Measurements from ENCODE around the gene POFUT1. TPM values are rescaled to one million over a fixed set of nuclear protein-coding genes. Genes with fewer than 3 reads are reported as not detected.
A peak's percentile ranks its signal among the peaks of the same experiment; 100 is the strongest.

POFUT1 gene
- total and polyA plus RNA-seq, 11 donors, result 12.0 to 48.5 (median 27.3) TPM

DNA sequence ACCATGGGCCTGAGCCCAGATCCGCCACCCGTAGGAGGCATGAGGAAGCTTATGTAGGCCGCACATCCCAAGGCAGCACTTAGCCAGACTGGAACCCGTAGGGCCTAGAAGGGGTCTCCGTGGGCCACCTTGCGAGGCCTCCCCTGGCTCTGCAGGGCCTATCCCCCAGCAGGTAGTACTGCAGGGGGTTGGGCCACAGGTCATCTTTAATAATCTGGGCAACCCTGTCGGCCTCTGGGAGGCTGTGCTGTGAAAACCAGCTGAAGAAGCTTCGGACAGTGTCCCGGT is 18.6 kb upstream of the POFUT1 start:
- DNase-seq, result no peak
- H3K36me3 ChIP-seq, result peaks cover 0 to 3% (median 0%) of the 10 kb centered on the region in 9 donors
- 87 to 94% (median 93%) methylated on average over 7 to 9 of the region's 9 CpGs for WGBS, 4 donors
- TF ChIP-seq, protein P1, sequence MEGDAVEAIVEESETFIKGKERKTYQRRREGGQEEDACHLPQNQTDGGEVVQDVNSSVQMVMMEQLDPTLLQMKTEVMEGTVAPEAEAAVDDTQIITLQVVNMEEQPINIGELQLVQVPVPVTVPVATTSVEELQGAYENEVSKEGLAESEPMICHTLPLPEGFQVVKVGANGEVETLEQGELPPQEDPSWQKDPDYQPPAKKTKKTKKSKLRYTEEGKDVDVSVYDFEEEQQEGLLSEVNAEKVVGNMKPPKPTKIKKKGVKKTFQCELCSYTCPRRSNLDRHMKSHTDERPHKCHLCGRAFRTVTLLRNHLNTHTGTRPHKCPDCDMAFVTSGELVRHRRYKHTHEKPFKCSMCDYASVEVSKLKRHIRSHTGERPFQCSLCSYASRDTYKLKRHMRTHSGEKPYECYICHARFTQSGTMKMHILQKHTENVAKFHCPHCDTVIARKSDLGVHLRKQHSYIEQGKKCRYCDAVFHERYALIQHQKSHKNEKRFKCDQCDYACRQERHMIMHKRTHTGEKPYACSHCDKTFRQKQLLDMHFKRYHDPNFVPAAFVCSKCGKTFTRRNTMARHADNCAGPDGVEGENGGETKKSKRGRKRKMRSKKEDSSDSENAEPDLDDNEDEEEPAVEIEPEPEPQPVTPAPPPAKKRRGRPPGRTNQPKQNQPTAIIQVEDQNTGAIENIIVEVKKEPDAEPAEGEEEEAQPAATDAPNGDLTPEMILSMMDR (IDR thresholded peaks at IDR 0.05), result no peak
- no peak for TF ChIP-seq POLR2A (IDR thresholded peaks at IDR 0.05)
- intact Hi-C loops (cut with DNase I), result no loop called here
- no peaks in the 10 kb centered on the region for H3K27me3 ChIP-seq
- ATAC-seq, result no peak
- H3K27ac ChIP-seq, result peak overlapping the region in 2 of 12 donors; percentile 79 to 85
- peaks cover 0 to 52% (median 30%) of the 10 kb centered on the region in 12 donors for H3K4me1 ChIP-seq
- H3K4me3 ChIP-seq, result peak overlapping the region in 8 of 12 donors; percentile 63 to 86 (median 72)
- H3K9me3 ChIP-seq, result no peaks in the 10 kb centered on the region

DNA sequence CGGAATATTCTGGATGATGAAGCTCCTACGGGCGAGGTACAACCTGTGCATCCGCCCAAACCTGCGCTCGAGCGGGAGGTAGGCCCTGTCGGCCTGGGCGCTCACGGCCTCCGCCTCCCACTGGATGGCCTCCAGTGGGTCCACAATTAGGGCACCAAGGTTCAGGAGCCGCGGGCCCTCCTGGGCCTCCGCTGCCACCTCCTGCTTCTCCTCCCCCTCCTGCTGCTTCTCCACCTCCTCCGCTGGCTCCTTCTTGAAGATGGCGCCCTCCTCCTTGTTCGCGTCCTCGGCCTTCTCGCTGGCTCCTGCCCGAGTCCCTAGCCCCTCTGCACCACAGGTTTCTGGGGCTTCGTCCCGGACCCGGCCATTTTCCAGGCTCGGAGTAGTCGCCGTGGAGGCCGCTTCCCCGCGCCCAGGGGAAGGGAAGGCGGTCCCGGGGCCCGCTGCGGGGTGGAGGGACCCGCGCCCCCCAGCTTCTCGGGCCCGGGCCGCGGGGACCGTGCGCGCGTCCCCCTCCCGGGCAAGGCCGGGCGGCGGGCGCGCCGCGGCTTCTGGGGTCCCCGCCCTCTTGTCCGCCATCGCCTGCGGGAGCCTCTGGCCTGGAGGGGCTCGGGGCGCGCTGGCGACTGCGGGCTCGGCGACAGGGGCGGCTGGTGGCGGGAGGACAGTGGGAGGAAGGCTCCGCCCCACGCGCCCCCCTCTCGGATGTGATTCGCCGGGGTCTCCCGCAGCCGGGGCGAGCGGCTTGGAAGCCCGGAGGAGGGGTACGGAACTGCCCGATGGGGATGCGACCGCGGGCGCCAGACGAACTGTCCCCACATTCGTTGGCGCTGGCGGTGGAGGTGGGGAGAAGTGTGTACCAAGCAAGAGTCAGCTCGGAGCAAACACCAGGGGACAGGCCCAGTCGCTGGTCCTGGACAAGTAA is 17.7 kb upstream of the POFUT1 start:
- TF ChIP-seq POLR2A (IDR thresholded peaks at IDR 0.05), result no peak
- TF ChIP-seq, protein P1 (IDR thresholded peaks at IDR 0.05), result peak in 1 of 12 donors; percentile 17
- peak overlapping the region; percentile 57 to 85 (median 76) for H3K27ac ChIP-seq
- peak overlapping the region; percentile 61 to 86 (median 70) for H3K4me3 ChIP-seq
- 5 to 12% (median 8%) methylated on average over 45 to 88 of the region's 88 CpGs for WGBS, 4 donors
- no peaks in the 10 kb centered on the region for H3K9me3 ChIP-seq
- peak; percentile 48 to 69 (median 56) for DNase-seq
- H3K27me3 ChIP-seq, result no peaks in the 10 kb centered on the region
- intact Hi-C loops (cut with DNase I), result no loop called here
- H3K4me1 ChIP-seq, result peaks cover 0 to 54% (median 30%) of the 10 kb centered on the region in 12 donors
- ATAC-seq, result peak; percentile 15 to 54 (median 38)
- H3K36me3 ChIP-seq, result peaks cover 0 to 8% (median 2%) of the 10 kb centered on the region in 9 donors

DNA sequence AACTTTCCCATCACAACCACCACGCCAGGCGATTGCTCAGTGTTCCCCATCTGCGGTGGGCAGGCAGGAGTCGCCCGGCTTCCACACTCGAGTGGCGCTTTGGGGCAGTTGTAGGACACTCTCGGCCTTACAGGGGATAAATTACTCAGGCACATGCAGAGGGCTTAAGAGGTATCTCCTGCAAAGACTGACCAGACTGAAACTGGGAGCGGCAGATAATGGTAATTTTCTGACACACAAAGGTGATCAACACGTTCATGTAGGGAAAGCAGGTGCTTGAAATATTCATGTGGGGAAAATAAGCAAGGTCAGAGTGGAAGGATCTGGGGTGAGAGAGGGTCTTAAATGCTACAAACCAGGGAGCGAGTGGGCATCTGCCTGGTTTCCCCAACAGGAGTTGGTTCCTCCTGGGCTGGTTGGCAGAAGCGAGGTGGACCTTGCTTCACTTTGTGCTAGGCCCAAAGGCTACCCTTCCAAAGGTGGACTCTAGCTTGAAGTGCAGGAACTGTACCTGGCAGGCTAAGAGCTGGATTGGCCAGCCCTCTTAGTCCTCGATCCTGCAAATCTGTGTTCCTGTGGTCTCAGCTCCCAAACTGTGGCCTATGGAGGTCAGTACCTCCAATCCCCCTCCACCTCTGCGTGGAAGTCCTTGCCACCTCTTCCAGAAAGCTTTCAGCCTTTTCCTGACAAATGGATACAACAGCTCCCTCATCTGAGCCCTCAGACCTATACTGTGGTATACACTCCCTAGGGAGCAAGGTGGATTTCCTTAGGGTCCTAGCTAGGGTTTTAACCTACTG is 16.9 kb upstream of the POFUT1 start:
- DNase-seq (no peak), ATAC-seq (no peak)
- TF ChIP-seq, protein P1 (IDR thresholded peaks at IDR 0.05), result no peak
- no peak for TF ChIP-seq POLR2A (IDR thresholded peaks at IDR 0.05)
- Histone ChIP-seq H3K27me3 (no peaks in the 10 kb centered on the region), H3K4me1 (peaks cover 0 to 54% (median 30%) of the 10 kb centered on the region in 12 donors), H3K27ac (peak overlapping the region in 11 of 12 donors; percentile 57 to 85 (median 79)), H3K4me3 (peak overlapping the region in 11 of 12 donors; percentile 61 to 86 (median 70)), H3K9me3 (no peaks in the 10 kb centered on the region), H3K36me3 (peaks cover 0 to 16% (median 10%) of the 10 kb centered on the region in 9 donors)
- intact Hi-C loops (cut with DNase I), result no loop called here
- 41 to 57% (median 49%) methylated on average over 14 of the region's 14 CpGs for WGBS, 4 donors

DNA sequence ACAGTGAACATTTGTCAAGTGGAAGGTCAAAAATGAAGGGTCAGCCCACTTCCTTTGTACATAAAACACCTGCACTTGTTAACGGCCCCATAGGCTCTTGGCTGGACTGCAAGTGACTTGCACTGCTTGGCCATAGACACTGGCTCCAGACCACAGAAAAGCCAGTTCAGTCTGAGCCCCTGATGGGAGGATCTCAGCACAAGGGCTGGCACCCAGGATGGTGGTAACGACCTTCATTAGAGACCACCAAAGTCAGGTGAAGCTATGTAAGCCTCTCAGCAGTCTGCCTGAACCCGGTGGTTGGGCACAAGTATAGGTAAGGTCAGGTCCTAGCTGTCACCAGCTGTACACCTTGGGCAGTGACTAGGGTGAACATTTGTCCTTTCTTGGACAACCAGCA is 16.3 kb upstream of the POFUT1 start:
- 80 to 86% (median 82%) methylated on average over 2 to 3 of the region's 3 CpGs for WGBS, 4 donors
- peaks cover 0 to 22% (median 16%) of the 10 kb centered on the region in 9 donors for H3K36me3 ChIP-seq
- H3K27ac ChIP-seq, result peak overlapping the region in 1 of 12 donors; percentile 85
- no peaks in the 10 kb centered on the region for H3K27me3 ChIP-seq
- DNase-seq (no peak), ATAC-seq (no peak)
- intact Hi-C loops (cut with DNase I), result no loop called here
- no peaks in the 10 kb centered on the region for H3K9me3 ChIP-seq
- TF ChIP-seq POLR2A (IDR thresholded peaks at IDR 0.05), result no peak
- TF ChIP-seq, protein P1 (IDR thresholded peaks at IDR 0.05), result no peak
- peaks cover 0 to 54% (median 30%) of the 10 kb centered on the region in 12 donors for H3K4me1 ChIP-seq
- no peak overlapping the region for H3K4me3 ChIP-seq

Data from heart left ventricle (tissue), 16 donors.